DLD1 (cell line): Measurements from ENCODE around the gene LACTBL1.

Experiments used
- in situ Hi-C: cut with HindIII; loops from 2 replicates; pipeline ENCODE4 v1.10.0; 2017; ENCODE audit warnings: low sequenced_read_pairs

Gene LACTBL1

DNA sequence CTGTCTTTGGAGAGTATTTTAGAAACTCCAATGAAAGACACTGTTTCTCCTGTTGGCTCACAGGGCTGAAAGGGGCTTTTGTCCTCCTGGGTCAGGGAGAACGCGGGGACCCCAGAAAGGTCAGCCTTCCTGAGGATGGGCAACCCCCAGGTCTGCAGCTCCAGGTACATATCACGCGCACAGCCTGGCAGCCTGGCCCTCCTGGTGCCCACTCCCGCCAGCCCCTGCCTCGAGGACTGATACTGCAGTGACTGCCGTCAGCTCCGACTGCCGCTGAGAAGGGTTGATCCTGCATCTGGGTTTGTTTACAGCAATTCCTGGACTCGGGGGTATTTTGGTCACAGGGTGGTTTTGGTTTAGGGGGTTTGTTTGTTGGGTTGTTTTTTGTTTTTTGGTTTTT is 58.5 kb downstream of the LACTBL1 start:
- in situ Hi-C loops: no loop called here

DNA sequence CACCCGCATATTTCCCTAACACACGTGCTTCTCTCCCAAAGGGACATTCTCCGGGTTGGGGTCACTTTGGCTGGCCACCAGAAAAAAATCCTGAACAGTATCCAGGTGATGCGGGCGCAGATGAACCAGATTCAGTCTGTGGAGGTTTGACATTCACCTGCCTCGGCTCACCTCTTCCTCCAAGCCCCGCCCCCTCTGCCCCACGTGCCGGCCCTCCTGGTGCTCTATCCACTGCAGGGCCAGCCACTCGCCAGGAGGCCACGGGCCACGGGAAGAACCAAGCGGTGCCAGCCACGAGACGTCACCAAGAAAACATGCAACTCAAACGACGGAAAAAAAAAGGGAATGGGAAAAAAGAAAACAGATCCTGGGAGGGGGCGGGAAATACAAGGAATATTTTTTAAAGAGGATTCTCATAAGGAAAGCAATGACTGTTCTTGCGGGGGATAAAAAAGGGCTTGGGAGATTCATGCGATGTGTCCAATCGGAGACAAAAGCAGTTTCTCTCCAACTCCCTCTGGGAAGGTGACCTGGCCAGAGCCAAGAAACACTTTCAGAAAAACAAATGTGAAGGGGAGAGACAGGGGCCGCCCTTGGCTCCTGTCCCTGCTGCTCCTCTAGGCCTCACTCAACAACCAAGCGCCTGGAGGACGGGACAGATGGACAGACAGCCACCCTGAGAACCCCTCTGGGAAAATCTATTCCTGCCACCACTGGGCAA is 59.1 kb downstream of the LACTBL1 start:
- in situ Hi-C loops: no loop called here

DNA sequence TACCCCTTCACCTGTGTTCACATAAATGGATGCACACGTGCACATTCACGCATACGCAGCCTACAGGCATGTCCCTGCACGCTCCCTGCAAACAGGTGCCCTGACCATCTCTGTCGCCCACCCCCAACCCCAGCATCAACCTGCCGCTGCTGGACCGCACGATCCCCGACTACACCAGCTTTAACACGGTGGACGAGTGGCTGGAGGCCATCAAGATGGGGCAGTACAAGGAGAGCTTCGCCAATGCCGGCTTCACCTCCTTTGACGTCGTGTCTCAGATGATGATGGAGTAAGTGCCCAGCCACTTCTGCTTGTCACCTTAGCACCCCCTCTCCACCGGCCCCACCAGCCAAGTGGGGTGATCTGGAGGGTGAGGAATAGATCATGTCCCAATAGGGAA is 60.4 kb downstream of the LACTBL1 start:
- in situ Hi-C loops: no loop called here

DNA sequence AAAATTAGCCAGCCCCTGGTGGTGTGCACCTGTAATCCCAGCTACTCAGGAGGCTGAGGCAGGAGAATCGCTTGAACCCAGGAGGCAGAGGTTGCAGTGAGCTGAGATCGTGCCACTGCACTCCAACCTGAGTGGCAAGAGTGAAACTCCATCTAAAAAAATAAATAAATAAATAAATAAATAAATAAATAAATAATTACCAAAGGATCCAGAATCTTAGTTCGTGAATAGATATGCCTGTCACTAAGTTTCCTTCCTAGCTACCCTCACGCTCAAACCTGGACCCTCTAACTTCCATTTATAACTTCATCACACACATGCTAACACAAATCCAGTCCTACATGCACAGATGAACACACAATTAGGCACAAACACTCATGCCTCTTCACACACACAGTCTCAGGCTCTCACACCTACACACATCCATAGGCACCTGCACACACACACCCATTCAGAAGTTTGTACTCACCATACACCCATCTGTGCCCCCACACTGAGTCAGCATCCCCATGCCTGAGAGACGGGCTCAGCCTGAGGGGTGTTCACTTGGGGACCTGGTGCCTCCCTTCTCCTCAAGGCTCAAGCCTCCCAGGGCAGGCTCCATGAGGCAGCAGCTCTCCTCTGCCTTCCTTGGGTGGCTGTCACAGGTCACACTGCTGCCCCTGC is 61.5 kb downstream of the LACTBL1 start:
- in situ Hi-C loops: no loop called here

DNA sequence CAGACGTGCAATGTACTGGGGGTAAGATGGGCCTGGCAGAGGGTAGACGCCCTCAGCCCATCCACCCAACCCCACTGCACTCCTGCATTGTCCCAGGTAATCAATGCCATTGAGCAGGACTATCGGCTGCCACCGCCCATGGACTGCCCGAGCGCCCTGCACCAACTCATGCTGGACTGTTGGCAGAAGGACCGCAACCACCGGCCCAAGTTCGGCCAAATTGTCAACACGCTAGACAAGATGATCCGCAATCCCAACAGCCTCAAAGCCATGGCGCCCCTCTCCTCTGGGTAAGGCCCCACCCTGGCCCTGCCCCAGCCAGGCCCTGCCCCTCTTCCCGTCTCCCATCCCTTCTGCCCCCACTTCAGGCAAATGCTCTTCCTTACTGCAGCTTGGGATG is 62.4 kb downstream of the LACTBL1 start:
- in situ Hi-C loops: no loop called here

DNA sequence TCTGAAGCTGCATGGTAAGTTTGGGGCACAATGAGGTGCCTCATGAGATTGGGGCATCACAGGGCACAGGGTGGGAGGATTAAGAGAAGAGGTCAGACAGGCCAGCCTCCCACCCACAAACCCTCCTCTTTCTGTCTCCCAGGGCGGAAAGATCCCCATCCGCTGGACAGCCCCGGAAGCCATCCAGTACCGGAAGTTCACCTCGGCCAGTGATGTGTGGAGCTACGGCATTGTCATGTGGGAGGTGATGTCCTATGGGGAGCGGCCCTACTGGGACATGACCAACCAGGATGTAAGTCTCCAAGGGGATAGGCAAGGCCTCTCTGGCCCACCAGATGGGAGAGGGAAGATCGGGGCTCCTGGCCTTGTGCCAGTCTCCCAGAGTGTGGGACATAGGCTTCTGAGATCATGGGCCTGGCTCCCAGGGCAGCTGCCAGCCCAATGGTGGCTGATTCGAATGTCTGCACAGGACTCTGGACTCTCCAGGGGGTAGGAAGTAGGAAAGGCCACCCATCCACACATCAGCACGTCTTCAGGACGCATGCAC is 63.7 kb downstream of the LACTBL1 start:
- in situ Hi-C loops: no loop called here

DNA sequence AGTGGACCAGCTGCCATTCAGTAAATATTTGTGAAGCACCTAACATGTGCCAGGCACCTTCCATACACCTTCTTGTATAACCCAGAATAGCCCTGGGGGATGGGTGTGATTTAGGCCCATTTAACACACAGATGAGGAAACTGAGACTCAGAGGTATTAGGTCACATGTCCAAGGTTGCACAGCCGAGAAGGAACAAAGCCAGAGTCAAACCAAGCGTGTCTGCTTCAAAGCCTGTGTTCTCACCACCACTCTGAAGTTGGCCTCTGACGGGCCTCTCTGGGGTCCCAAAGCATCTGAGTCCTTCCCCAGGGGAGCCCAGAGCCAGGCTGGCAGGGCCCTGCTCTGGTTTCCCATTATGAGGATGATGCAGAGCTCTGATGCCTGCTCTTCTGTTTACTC is 65.1 kb downstream of the LACTBL1 start:
- in situ Hi-C loops: no loop called here

DNA sequence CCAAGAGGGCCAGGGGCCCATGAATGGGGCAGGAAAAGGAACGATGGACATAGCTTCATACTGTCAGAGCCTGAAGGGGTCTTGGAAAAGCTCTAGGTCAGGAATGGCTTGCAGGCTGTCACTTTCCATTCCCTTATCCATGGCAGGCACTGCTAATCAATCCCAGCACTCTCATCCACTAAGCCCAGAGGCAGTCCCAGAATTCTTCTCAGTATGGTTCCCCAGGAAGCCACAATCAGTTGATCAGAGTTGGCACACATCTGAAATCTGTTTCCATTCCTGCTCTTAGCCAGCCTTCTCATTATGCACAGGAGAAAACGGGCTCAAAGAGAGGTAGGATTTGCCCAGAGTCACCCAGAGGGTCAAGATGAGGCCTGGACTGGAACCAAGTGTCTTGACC is 65.7 kb downstream of the LACTBL1 start:
- in situ Hi-C loops: no loop called here

DNA sequence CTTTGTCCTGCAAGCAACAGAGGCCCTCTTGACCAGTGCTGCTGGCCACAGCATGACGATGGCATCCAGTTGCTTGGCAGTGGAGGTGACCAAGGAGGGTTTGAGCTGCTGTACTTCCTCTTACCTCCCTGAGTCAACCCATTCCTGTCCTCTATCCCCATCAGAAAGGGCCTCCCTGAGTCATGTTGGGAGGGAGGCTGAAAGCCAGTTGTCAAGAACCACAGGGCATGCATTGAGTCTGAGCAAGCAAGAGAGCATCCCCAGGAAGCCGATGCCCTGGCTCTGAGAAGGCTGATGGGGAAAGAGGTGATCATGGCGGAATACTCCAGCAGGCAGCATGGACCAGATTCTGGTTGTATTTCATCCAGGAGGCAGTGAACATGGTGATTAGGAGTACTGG is 69.6 kb downstream of the LACTBL1 start:
- in situ Hi-C loops: no loop called here
